Neural progenitor cell (in vitro differentiated cells): Measurements from ENCODE around the gene ENSA. TPM values are rescaled to one million over a fixed set of nuclear protein-coding genes. Genes with fewer than 3 reads are reported as not detected.

Source experiments
- DNase-seq: peaks from one replicate; pipeline ENCODE4 v3.0.0-alpha.2; 2016; ENCODE audit warnings: low spot score
- H2AFZ ChIP-seq: fragments of 200-600 bp; sonication (generic); replicated peaks from 2 replicates; pipeline ENCODE4 v1.6.1; 2016; ENCODE audit warnings: antibody characterized with exemption
- H3F3A ChIP-seq: fragments of 200-600 bp; sonication (generic); 2 replicates; pipeline ENCODE4 v1.6.1; 2016; ENCODE audit warnings: antibody characterized with exemption, low read depth
- H3K27ac ChIP-seq: fragments of 200-600 bp; sonication (generic); 2 replicates; pipeline ENCODE4 v1.5.1; 2016; ENCODE audit warnings: mild to moderate bottlenecking
- H3K27me3 ChIP-seq: fragments of 200-600 bp; sonication (generic); 2 replicates; pipeline ENCODE4 v1.6.1; 2016; ENCODE audit warnings: mild to moderate bottlenecking, moderate library complexity
- H3K36me3 ChIP-seq: fragments of 200-600 bp; sonication (generic); 2 replicates; pipeline ENCODE4 v1.5.1; 2016
- H3K4me1 ChIP-seq: fragments of 200-600 bp; sonication (generic); 2 replicates; pipeline ENCODE4 v1.6.1; 2016; ENCODE audit warnings: mixed run types
- H3K4me2 ChIP-seq: fragments of 200-600 bp; sonication (generic); 2 replicates; pipeline ENCODE4 v1.6.1; 2016
- H3K4me3 ChIP-seq: fragments of 200-600 bp; sonication (generic); 2 replicates; pipeline ENCODE4 v1.5.1; 2016
- H3K79me2 ChIP-seq: fragments of 200-600 bp; sonication (generic); 2 replicates; pipeline ENCODE4 v1.6.1; 2016; ENCODE audit warnings: low read depth
- H3K9ac ChIP-seq: fragments of 200-600 bp; sonication (generic); 2 replicates; pipeline ENCODE4 v1.6.1; 2016
- H3K9me3 ChIP-seq: fragments of 200-600 bp; sonication (generic); 2 replicates; pipeline ENCODE4 v1.5.1; 2016; ENCODE audit warnings: low read depth
- H4K20me1 ChIP-seq: fragments of 200-600 bp; sonication (generic); 2 replicates; pipeline ENCODE4 v1.6.1; 2016; ENCODE audit warnings: low read depth
- H3K27ac Mint-ChIP-seq: 3 replicates; pipeline ENCODE4 v1.8.0; 2021; ENCODE audit warnings: mixed read lengths
- H3K27me3 Mint-ChIP-seq: 2 replicates; pipeline ENCODE4 v1.8.0; 2022; ENCODE audit warnings: low read depth, mild to moderate bottlenecking, inconsistent platforms, moderate library complexity, mixed read lengths; ENCODE audit not compliant: insufficient read depth
- H3K36me3 Mint-ChIP-seq: 3 replicates; pipeline ENCODE4 v1.8.0; 2021; ENCODE audit warnings: mixed read lengths
- H3K4me1 Mint-ChIP-seq: 3 replicates; pipeline ENCODE4 v1.8.0; 2021; ENCODE audit warnings: mixed read lengths
- H3K4me3 Mint-ChIP-seq: 3 replicates; pipeline ENCODE4 v1.8.0; 2021; ENCODE audit warnings: mild to moderate bottlenecking, moderate library complexity, mixed read lengths
- H3K9me3 Mint-ChIP-seq: 3 replicates; pipeline ENCODE4 v1.8.0; 2020; ENCODE audit warnings: mixed read lengths
- CTCF ChIP-seq: fragments of 200-600 bp; sonication (generic); IDR thresholded peaks from 2 replicates; pipeline ENCODE4 v1.5.1; 2017; ENCODE audit warnings: antibody characterized with exemption, mild to moderate bottlenecking
- EZH2 ChIP-seq: fragments of 200-600 bp; sonication (generic); IDR thresholded peaks from 2 replicates; pipeline ENCODE4 v1.6.1; 2017; ENCODE audit warnings: antibody characterized with exemption, mild to moderate bottlenecking, moderate library complexity
- EZH2phosphoT487 ChIP-seq: fragments of 200-600 bp; sonication (generic); IDR thresholded peaks from 2 replicates; pipeline ENCODE4 v1.6.1; 2017; ENCODE audit warnings: antibody characterized with exemption
- total RNA-seq: library from RNA; depleted of rRNA; stranded (reverse); fragments of >200 nt; gene quantifications from 2 replicates; pipeline ENCODE4 v1.2.3, GENCODE V29; 2015; ENCODE audit warnings: low replicate concordance

ENSA gene
- total RNA-seq, 1 donor from 2014 or later = 201 TPM

DNA sequence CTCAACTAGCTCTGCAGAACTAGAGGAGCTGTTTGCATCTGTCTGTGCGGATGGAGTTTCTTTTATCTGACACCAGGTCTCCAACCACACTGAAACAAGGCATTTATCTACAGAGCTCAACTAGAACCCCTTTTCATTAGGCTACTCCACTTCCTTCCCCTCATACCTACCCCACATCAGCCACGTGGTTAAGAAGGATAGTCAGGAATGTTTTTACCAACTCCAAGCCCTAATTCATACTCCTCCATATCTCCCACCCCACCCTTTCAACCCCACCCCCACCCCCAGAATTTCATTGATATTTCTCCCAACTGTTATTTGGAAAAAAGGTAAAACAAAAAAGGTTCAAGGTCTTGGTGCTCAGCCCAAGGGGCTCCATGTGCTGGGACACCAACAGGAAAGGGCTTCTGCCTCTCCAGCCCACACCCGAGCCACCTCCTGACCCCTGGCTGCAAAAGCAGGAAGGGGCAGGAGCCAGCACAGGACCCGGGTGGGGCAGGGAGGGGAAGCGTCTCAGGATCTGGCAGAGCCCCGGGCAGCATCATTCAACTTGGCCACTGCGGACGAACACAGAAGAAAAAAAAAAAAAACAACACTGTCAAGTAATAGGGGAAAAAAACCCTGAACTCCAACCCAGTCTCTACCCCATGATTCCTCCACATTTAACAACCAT lies 7.0 kb downstream of the ENSA start:
- H3K27me3 ChIP-seq = no peaks in the 10 kb centered on the region
- Mint-ChIP-seq H3K4me3 (no peak overlapping the region), H3K27me3 (peaks cover 2% of the 10 kb centered on the region), H3K4me1 (no peaks in the 10 kb centered on the region), H3K36me3 (peaks cover 43% of the 10 kb centered on the region), H3K27ac (no peak overlapping the region), H3K9me3 (no peaks in the 10 kb centered on the region)
- no peak overlapping the region for H2AFZ ChIP-seq
- DNase-seq = peak; percentile 21
- no peak overlapping the region for H3K4me2 ChIP-seq
- no peak overlapping the region for H3K9ac ChIP-seq
- H3K4me3 ChIP-seq = no peak overlapping the region
- peak overlapping the region; percentile 61 for H3K27ac ChIP-seq
- TF ChIP-seq EZH2phosphoT487 (no peak), EZH2 (no peak), CTCF (peak; percentile 6)
- peaks cover 29% of the 10 kb centered on the region for H3F3A ChIP-seq
- H4K20me1 ChIP-seq = peaks cover 4% of the 10 kb centered on the region
- no peaks in the 10 kb centered on the region for H3K4me1 ChIP-seq
- H3K36me3 ChIP-seq = peaks cover 9% of the 10 kb centered on the region
- H3K9me3 ChIP-seq = no peaks in the 10 kb centered on the region
- H3K79me2 ChIP-seq = peaks cover 15% of the 10 kb centered on the region

DNA sequence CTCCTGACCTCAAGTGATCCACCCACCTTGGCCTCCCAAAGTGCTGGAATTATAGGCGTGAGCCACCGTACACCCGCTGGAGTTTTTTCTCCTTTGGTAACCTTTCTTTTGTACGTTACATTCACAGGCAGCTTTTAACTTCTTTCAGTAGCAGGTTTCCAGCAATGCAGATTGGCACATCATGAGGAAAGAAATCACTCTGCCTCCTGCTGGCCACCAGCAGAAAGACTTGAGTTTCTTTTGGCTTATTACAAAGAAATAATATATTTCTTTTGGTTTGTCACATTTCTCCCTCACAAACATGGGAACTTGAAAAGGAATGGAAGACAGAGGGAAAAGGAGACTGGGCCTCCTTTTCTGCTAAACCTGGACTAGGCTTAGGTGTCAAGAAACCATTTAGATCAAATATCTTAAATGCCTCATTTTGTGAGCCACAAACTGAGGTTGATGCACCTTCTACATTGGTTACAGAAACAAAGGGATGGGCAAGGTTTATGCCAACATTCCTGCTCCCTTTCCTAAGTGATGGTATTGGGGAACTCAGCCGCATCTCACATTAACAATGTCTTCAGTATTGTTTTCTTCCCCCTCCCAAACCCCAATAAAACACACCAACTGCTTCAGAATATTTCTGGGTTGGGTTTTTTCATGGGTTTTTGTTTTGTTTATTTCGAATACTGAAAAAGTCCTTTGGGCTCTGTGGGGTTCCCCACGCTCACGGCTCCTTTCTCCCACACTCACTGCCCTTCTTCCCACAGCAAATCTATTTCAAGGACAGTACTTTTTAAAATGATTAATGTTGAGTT lies 7.7 kb downstream of the ENSA start:
- Mint-ChIP-seq H3K27ac (no peak overlapping the region), H3K9me3 (no peaks in the 10 kb centered on the region), H3K4me3 (no peak overlapping the region), H3K36me3 (peaks cover 43% of the 10 kb centered on the region), H3K4me1 (no peaks in the 10 kb centered on the region), H3K27me3 (peaks cover 2% of the 10 kb centered on the region)
- TF ChIP-seq EZH2 = no peak
- peak; percentile 82 for TF ChIP-seq CTCF
- peaks cover 4% of the 10 kb centered on the region for H4K20me1 ChIP-seq
- peaks cover 7% of the 10 kb centered on the region for H3K79me2 ChIP-seq
- H3K4me2 ChIP-seq = no peak overlapping the region
- no peaks in the 10 kb centered on the region for H3K9me3 ChIP-seq
- DNase-seq = peak; percentile 63
- H2AFZ ChIP-seq = no peak overlapping the region
- no peaks in the 10 kb centered on the region for H3K4me1 ChIP-seq
- no peaks in the 10 kb centered on the region for H3K27me3 ChIP-seq
- peak overlapping the region; percentile 61 for H3K27ac ChIP-seq
- H3F3A ChIP-seq = peaks cover 33% of the 10 kb centered on the region
- peaks cover 1% of the 10 kb centered on the region for H3K36me3 ChIP-seq
- H3K9ac ChIP-seq = no peak overlapping the region
- no peak overlapping the region for H3K4me3 ChIP-seq

GRCh38 chr1:150620919-150621318 lies 8.5 kb downstream of the ENSA start:
- Histone ChIP-seq H3K4me1 (no peaks in the 10 kb centered on the region), H3K4me2 (no peak overlapping the region), H3F3A (peaks cover 33% of the 10 kb centered on the region), H3K36me3 (no peaks in the 10 kb centered on the region), H3K9ac (no peak overlapping the region), H3K79me2 (no peaks in the 10 kb centered on the region), H4K20me1 (peaks cover 4% of the 10 kb centered on the region), H3K4me3 (no peak overlapping the region), H3K27ac (no peak overlapping the region), H3K27me3 (no peaks in the 10 kb centered on the region), H3K9me3 (no peaks in the 10 kb centered on the region), H2AFZ (no peak overlapping the region)
- Mint-ChIP-seq H3K27me3 (peaks cover 2% of the 10 kb centered on the region), H3K9me3 (no peaks in the 10 kb centered on the region), H3K36me3 (peaks cover 44% of the 10 kb centered on the region), H3K4me3 (no peak overlapping the region), H3K27ac (no peak overlapping the region), H3K4me1 (no peaks in the 10 kb centered on the region)
- DNase-seq = no peak
- no peak for TF ChIP-seq EZH2phosphoT487
